GM13977 (cell line): ENCODE data around the gene TMEM170B.

Experiments used
- DNase-seq: peaks from one replicate; pipeline ENCODE4 v3.0.0; 2012; ENCODE audit warnings: low spot score
- CTCF ChIP-seq: IDR thresholded peaks from 2 replicates; pipeline ENCODE4 v1.5.1; 2012; ENCODE audit warnings: mild to moderate bottlenecking, control low read depth; ENCODE audit not compliant: insufficient read depth; ENCODE audit errors: extremely low read depth, missing control alignments
- in situ Hi-C: fragments of 300-500 bp; cut with MboI; formaldehyde crosslinking; loops from one replicate; pipeline ENCODE4 v1.12.0; 2022; ENCODE audit warnings: low sequenced_read_pairs, low pct_unique_long_range_greater_than_20kb, mixed read lengths, inconsistent platforms; ENCODE audit not compliant: unreplicated experiment

Gene TMEM170B

GRCh38 chr6:11626356-11626755 is 88.8 kb downstream of the TMEM170B start:
- DNase-seq: no peak
- in situ Hi-C loops: no loop called here
- TF ChIP-seq CTCF: no peak

DNA sequence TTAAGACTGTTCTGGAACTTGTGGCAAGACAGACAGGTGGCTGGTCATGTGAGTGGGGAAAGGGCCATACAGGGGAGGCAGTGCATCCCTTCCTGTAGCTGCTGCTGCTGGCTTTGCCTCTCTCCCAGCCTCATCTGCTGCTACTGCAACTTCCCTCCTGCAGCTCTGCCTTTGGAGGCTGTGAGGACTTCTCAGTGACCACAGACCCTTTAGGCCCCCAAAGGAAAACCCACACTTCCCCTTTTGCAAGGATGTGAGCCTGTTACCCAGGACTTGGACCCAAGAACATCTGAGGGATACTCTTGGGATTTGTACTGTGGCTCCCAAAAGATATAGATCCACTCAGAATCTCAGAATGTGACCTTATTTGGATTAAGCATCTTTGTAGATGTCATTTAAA is 91.0 kb downstream of the TMEM170B start:
- no peak for TF ChIP-seq CTCF
- in situ Hi-C loops: no loop called here
- DNase-seq: no peak

DNA sequence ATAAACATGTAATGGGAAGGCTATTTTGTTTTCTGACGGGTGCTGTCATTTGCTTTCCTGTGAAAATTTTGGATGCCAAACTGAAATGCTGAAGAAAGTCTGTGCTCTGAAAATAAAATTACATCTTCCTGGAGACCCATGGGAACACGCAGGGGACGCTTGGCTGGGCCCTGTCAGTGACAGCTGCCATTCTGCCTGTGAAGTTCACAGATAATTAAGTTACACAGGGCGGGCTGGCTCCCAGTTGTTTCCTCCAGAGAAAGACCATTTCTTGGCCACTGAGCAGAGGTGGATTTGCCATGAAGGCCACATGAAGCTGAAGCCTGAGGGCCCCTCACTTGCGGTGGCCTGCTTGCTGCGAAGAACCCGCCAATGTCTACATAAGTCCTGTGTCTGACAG is 93.5 kb downstream of the TMEM170B start:
- in situ Hi-C loops: no loop called here
- TF ChIP-seq CTCF: no peak
- no peak for DNase-seq

- in situ Hi-C loops: no loop called here
- no peak for TF ChIP-seq CTCF
- DNase-seq: no peak
These were observed 94.0 kb downstream of the TMEM170B start for GRCh38 chr6:11631539-11631938.

DNA sequence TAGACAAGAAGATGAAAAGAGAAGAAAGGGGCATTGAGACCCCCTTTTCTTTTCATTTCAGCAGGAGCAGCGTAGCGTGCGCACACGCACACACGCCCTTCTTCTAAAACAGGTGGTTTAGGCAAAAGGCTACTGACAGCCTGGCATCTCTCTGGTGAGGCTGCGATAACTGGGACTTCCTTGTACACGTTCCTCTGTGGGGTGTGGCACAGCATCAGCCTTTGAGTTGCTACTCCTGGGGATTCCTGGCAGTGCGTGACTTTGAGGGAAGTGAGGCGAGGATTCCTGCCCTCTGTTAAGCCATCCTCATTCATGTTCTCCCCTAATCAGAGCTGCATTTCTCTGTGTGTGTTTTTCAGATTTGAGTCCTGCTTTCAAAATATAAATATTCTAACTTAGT is 94.7 kb downstream of the TMEM170B start:
- in situ Hi-C loops: no loop called here
- DNase-seq: no peak
- TF ChIP-seq CTCF: no peak

GRCh38 chr6:11632795-11633511 is 95.4 kb downstream of the TMEM170B start:
- DNase-seq: no peak
- TF ChIP-seq CTCF: no peak
- in situ Hi-C loops: no loop called here
